RPMI7951 (cell line): ENCODE data around the gene EEPD1. TPM values are rescaled to one million over a fixed set of nuclear protein-coding genes. Genes with fewer than 3 reads are reported as not detected.

Source experiments
- DNase-seq: peaks from one replicate; pipeline ENCODE4 v3.0.0-alpha.2; 2012; ENCODE audit warnings: low read depth
- total RNA-seq: library from RNA; depleted of rRNA; stranded (reverse); fragments of >200 nt; shearing (Covaris generic); gene quantifications from 2 replicates; pipeline ENCODE4 v1.2.3, GENCODE V29; 2014

EEPD1 gene
- total RNA-seq, 1 experiment from 2014 or later = 5.2 TPM

GRCh38 chr7:36253699-36254098, 100.6 kb downstream of the EEPD1 start:
- DNase-seq = no peak

- peak; percentile 81 for DNase-seq
Observed at GRCh38 chr7:36258510-36259259, 105.6 kb downstream of the EEPD1 start.

- no peak for DNase-seq
Observed at GRCh38 chr7:36260481-36260880, 107.4 kb downstream of the EEPD1 start.

GRCh38 chr7:36261019-36261754, 108.1 kb downstream of the EEPD1 start:
- peak; percentile 21 for DNase-seq

GRCh38 chr7:36262309-36263094, 109.4 kb downstream of the EEPD1 start:
- DNase-seq = no peak

GRCh38 chr7:36263095-36263484, 110.0 kb downstream of the EEPD1 start:
- no peak for DNase-seq

GRCh38 chr7:36264123-36264801, 111.2 kb downstream of the EEPD1 start:
- peak; percentile 36 for DNase-seq

- DNase-seq = no peak
Observed at GRCh38 chr7:36264913-36265516, 112.0 kb downstream of the EEPD1 start.

- DNase-seq = no peak
Observed at GRCh38 chr7:36265680-36266079, 112.6 kb downstream of the EEPD1 start.

GRCh38 chr7:36266190-36266589, 113.1 kb downstream of the EEPD1 start:
- no peak for DNase-seq

- DNase-seq = no peak
Observed at GRCh38 chr7:36266683-36267082, 113.6 kb downstream of the EEPD1 start.

- DNase-seq = no peak
Observed at GRCh38 chr7:36272211-36272566, 119.1 kb downstream of the EEPD1 start.

- DNase-seq = peak; percentile 49
Observed at GRCh38 chr7:36272567-36273269, 119.7 kb downstream of the EEPD1 start.

GRCh38 chr7:36273836-36274235, 120.8 kb downstream of the EEPD1 start:
- no peak for DNase-seq

GRCh38 chr7:36275735-36276284, 122.8 kb downstream of the EEPD1 start:
- DNase-seq = no peak

- DNase-seq = no peak
Observed at GRCh38 chr7:36276428-36277248, 123.6 kb downstream of the EEPD1 start.

GRCh38 chr7:36277249-36277542, 124.1 kb downstream of the EEPD1 start:
- no peak for DNase-seq

GRCh38 chr7:36278069-36278619, 125.1 kb downstream of the EEPD1 start:
- no peak for DNase-seq

GRCh38 chr7:36278620-36279172, 125.6 kb downstream of the EEPD1 start:
- peak; percentile 40 for DNase-seq
